GM12873 (cell line): ENCODE measurements around the gene OSTM1.
A peak's percentile ranks its signal among the peaks of the same experiment; 100 is the strongest.

Experiments
- TF ChIP-seq, protein P1 (sequence below): IDR thresholded peaks from 2 replicates; pipeline ENCODE4 v1.5.1; 2012; ENCODE audit warnings: low read depth, mild to moderate bottlenecking, moderate library complexity, low read length, control low read depth; ENCODE audit not compliant: insufficient read depth; ENCODE audit errors: missing control alignments

Gene OSTM1

DNA sequence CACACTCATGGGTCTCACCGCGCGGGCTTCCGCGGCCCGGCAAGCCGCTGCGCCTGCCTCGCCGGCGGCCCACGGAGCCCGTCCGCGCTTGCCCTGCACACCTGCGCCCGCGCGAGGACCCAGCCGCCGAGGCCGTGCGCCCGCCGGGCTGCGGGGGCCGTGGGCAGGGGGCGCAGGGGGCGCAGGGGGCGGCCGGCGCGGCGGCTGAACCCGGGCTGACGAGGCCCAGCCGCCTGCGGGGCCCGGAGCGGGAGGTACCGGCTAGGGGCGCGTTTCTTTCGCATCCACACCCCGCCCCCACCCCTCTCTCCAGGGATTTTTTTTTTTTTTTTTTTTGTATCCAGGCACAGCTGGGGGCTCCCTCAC is 43.8 kb upstream of the OSTM1 start:
- TF ChIP-seq, protein P1, sequence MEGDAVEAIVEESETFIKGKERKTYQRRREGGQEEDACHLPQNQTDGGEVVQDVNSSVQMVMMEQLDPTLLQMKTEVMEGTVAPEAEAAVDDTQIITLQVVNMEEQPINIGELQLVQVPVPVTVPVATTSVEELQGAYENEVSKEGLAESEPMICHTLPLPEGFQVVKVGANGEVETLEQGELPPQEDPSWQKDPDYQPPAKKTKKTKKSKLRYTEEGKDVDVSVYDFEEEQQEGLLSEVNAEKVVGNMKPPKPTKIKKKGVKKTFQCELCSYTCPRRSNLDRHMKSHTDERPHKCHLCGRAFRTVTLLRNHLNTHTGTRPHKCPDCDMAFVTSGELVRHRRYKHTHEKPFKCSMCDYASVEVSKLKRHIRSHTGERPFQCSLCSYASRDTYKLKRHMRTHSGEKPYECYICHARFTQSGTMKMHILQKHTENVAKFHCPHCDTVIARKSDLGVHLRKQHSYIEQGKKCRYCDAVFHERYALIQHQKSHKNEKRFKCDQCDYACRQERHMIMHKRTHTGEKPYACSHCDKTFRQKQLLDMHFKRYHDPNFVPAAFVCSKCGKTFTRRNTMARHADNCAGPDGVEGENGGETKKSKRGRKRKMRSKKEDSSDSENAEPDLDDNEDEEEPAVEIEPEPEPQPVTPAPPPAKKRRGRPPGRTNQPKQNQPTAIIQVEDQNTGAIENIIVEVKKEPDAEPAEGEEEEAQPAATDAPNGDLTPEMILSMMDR = no peak

DNA sequence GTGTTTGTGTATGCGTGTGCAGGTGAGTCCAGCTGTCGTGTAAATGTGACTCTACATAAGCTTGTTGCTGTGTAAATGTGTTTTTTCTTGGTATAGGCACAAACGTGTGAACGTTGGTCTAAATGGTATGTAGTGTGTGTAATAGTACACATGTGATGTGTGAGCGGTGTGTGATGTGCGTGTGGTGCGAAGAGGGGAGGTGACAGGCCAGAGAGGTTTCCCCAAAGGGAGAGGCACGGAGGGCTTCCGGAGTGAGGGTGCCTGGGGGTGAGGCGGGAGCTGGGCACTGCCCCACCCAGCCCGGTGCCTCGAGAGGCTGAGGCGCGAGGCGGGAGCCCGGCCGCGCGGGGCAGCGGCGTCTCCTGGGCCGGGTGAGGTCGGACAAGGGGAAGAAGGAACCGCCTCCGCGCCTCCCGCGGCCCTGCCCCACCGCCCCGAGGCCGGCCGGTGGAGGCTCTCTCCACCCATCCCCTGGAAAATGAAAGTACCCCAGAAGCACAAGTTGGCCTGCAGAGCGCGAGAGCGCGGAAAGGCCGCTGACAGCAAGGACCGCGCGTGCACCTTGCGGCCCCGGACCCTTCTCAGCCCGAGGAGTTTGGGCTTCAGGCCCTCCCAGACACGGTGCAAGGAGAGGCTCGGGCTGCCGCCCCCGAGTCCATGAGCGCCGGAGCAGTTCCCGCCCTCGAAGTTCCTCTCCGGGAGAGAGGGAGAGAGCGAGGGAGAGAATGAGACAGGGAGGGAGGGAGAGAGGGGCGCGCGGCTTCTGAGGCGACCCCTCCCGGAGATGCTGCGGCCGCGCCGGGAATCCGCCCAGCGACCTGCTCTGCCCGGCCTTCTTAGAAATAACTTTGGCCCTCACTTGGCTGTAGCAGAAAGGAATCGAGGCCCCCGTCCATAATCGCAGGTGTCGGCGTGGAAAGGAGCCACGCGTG is 43.2 kb upstream of the OSTM1 start:
- TF ChIP-seq, protein P1 = no peak

DNA sequence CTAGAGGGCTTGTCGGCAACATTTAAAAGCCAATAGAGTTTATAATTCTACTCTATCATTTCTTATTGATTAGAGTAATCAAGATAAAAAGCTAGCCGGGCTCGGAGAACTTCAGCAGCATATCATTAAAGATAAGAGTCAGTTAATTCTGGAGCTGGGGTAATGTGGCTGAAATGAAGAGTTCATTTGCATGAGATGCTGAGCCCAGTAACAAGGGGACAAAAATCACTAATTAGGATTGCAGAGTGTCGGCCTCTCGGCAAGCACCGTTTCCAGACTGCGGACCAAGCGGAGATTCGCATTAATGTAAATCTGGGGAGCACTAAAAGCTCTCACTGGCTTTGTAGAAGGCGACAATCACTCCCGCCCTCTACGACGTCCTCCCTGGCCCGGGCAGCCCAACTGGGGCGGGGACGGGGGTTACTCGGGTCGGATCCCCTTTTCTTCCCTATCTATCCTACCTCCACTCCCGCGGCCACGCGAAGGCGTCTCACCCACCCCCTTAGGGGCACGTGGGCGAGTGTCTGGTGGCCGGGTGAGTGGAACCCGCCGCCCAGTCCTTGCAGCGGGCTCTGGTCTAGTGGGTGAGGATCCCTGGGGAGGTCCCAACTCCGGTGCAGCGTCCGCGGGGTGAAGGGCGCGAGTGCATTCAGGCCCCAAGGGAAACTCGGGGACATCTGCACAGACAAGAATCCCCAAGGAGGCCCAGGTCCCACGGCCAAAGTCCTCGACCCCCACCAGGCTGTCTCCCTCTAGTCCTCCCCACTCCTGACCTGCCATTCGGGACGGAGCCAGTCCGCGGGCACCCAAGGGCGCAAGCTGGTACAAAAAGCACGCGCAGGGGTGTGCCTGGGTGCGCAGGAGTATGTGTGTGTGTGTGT is 42.2 kb upstream of the OSTM1 start:
- TF ChIP-seq, protein P1 = no peak

DNA sequence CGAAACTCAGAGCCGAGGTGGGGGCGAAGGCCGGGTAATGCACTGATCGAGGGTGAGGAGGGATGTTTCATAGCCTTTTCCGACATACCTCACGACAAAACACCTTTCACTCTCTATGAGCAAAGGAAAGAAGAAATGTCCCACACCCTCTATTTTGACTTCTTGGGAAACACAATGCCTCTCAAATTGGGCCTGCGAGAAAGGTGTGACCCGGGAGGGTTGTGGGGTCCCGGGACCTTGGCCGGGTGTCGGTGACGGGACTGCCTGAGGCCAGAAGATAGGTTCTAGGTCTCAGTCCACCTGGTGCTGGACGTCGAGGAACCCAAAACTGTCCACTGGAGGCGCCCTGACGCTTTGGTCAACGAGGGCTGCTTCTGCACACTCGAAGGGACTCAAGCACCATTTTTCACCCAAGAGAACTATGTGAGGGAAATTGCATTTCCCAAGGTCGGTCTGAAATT is 41.1 kb upstream of the OSTM1 start:
- TF ChIP-seq, protein P1 = peak; percentile 49

DNA sequence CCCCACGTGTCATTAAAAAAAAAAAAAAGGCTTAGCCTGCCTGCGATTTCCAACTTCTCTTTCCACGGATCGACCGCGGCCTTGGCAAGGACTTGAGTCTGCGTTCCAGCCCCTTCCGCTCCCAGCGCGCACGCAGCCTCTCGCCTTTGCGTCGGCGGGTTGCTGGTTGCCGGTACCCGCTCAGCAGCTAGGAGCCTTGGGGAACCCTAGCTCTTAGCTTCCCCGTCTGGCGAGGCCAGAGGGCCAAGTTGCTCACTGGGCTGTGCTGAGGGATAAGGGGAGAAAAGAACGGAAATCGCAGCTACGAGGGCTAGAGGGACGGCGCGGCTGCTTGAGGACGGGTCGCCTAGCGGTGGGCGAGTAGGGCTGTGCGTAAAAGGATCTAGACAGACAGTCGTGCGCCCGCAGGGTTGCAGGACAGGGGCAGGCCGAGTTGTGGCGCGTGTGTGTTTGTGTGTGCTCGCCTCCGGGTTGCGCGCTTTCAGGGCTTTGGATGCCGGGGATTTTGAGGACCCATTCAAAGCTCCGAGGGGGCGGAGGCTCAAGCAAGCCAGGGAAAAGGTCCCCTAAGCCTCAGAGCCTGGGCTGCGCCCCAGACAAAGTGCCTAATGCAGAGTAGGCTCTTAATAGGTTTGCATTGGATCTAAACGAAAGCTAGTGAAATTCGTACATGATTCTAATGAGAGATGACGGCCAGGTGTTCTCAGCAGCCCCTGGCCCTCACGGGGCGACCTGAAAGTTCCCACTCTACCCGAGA is 40.5 kb upstream of the OSTM1 start:
- TF ChIP-seq, protein P1 = peak; percentile 3

DNA sequence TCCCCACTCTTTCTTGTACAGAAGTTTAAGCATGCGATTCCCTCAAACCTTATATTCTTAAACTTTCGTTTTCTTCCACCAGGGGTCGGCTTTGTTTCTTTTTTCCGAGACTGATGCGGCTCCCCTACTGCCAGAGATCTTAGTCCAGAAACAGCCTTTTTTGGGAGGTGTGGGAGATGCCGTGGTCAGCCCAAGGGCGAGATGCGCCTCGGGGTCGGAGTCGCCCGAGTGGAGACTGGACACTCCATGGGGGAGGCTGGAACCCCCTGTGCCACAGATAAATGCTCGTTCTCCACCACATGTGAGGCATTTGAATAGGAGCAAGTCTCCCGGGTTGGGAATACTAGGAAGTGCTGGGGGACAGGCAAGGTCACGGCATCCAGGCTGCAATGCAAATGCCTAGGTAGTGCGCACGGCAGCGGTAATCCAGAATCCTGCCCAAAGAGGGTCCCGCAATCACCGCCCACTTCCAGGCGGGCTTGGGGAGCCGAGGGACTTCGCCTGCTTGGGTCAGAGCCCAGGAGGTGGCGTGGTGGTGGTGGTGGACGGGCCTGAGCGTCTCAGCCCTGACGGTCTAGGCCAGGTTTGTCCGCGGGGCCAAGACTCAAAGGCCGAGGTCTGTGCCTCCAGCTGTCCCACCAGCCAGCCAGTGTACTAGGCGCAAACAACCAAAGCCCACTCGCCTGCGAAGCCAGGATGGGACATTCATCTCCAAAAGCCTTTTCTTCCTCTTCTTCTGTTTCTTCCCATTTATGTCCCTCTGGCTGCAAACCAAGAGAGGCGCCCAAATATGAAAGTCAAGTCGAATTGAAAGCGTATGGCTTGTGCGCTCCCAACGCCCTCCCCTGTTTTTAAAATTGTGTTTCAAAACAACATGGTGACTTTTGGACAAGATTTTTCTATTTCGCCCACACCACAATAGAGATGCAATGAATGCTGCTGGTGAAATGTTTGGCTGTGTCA is 39.3 kb upstream of the OSTM1 start:
- TF ChIP-seq, protein P1 = peak; percentile 40
